Suprapubic skin (tissue), 4 donors: ENCODE measurements around the gene DNAH1. TPM values are rescaled to one million over a fixed set of nuclear protein-coding genes. Genes with fewer than 3 reads are reported as not detected.

ENCODE experiments used
- DNase-seq, 2 donors: peaks; one replicate each; pipeline ENCODE4 v3.0.0-alpha.2; 2019; ENCODE audit warnings: low spot score in 2 of 2
- H3K27ac ChIP-seq: fragments of 200-600 bp; sonication (generic); one replicate; pipeline ENCODE4 v1.5.1; 2019
- H3K27me3 ChIP-seq: fragments of 200-600 bp; sonication (generic); one replicate; pipeline ENCODE4 v1.5.1; 2019
- H3K36me3 ChIP-seq: fragments of 200-600 bp; sonication (generic); one replicate; pipeline ENCODE4 v1.5.1; 2019
- H3K4me1 ChIP-seq: fragments of 200-600 bp; sonication (generic); one replicate; pipeline ENCODE4 v1.5.1; 2019
- H3K4me3 ChIP-seq: fragments of 200-600 bp; sonication (generic); one replicate; pipeline ENCODE4 v1.5.1; 2019; ENCODE audit warnings: mild to moderate bottlenecking
- H3K9me3 ChIP-seq: fragments of 200-600 bp; sonication (generic); one replicate; pipeline ENCODE4 v1.5.1; 2019
- EP300 ChIP-seq: sonication (generic); formaldehyde crosslinking; IDR thresholded peaks from one replicate; pipeline ENCODE4 v1.6.1; 2017; ENCODE audit warnings: antibody characterized with exemption
- POLR2A ChIP-seq, 2 donors: fragments of 450-650 bp; IDR thresholded peaks; one replicate each; pipeline ENCODE4 v1.6.1; 2017; ENCODE audit warnings: antibody characterized with exemption in 2 of 2, mild to moderate bottlenecking in 2 of 2, moderate library complexity in 2 of 2
- POLR2AphosphoS5 ChIP-seq, 3 donors: sonication (generic); formaldehyde crosslinking; IDR thresholded peaks; one replicate each; pipeline ENCODE4 v1.6.1; 2017; ENCODE audit warnings: antibody characterized with exemption in 3 of 3
- WGBS: methylation state at CpG from one replicate; pipeline ENCODE4 v1.1.5; 2018; 5-methylcytosine and 5-hydroxymethylcytosine counted together
- total RNA-seq, 4 donors: library from RNA; depleted of rRNA; stranded (reverse); fragments of >200 nt; gene quantifications; one replicate each; pipeline ENCODE4 v1.1.0, GENCODE V29; 2016
- TF ChIP-seq, protein P1 (sequence below), 2 donors: fragments of 200-600 bp in 1 of 2; fragments of 450-650 bp in 1 of 2; sonication (generic) in 1 of 2; IDR thresholded peaks; one replicate each; pipeline ENCODE4 v1.5.1; 2016 to 2019; ENCODE audit warnings: antibody characterized with exemption in 2 of 2, mild to moderate bottlenecking in 1 of 2, moderate library complexity in 1 of 2

The DNAH1 gene
- total RNA-seq, 4 donors from 2014 or later, result 3.4 to 10.1 (median 7.7) TPM

GRCh38 chr3:52441091-52441771, 125.1 kb downstream of the DNAH1 start:
- H3K9me3 ChIP-seq, result no peaks in the 10 kb centered on the region
- H3K27ac ChIP-seq, result no peak overlapping the region
- WGBS, result 91% methylated on average over 22 of the region's 23 CpGs
- peak in 1 of 2 donors; percentile 56 for DNase-seq
- no peaks in the 10 kb centered on the region for H3K36me3 ChIP-seq
- peak overlapping the region; percentile 12 for H3K4me3 ChIP-seq
- TF ChIP-seq, protein P1, sequence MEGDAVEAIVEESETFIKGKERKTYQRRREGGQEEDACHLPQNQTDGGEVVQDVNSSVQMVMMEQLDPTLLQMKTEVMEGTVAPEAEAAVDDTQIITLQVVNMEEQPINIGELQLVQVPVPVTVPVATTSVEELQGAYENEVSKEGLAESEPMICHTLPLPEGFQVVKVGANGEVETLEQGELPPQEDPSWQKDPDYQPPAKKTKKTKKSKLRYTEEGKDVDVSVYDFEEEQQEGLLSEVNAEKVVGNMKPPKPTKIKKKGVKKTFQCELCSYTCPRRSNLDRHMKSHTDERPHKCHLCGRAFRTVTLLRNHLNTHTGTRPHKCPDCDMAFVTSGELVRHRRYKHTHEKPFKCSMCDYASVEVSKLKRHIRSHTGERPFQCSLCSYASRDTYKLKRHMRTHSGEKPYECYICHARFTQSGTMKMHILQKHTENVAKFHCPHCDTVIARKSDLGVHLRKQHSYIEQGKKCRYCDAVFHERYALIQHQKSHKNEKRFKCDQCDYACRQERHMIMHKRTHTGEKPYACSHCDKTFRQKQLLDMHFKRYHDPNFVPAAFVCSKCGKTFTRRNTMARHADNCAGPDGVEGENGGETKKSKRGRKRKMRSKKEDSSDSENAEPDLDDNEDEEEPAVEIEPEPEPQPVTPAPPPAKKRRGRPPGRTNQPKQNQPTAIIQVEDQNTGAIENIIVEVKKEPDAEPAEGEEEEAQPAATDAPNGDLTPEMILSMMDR (IDR thresholded peaks at IDR 0.05), result no peak
- TF ChIP-seq EP300 (no peak), POLR2A (IDR thresholded peaks at IDR 0.05) (no peak), POLR2AphosphoS5 (IDR thresholded peaks at IDR 0.05) (no peak)
- no peaks in the 10 kb centered on the region for H3K27me3 ChIP-seq
- H3K4me1 ChIP-seq, result peaks cover 42% of the 10 kb centered on the region

DNA sequence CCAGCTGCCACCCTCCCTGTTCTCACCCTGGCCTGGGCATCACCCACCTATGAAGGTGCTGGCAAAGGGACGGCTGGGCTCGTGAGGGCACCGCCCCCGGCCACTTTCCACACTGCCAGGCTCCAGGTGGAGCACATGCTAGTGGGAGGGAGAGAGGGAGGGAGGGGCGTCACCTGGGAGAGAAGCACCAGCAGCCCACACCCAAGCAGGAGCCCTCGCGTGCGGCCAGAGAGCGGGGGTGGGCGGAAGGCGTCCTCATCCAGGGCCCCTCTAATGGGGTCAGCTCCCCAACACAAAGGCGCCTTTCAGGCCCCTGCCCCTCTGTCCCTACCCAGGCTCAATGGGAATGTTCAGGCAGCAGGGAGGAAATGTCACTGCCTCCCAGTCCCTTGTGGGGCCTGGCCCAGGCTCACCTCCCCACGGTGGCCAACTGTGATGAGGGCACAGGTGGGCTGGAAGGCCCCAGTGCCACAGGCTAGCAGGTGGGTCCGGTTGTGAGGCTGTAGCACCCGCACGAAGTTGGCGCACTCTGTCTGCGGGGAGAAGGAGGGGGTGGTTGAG, 125.7 kb downstream of the DNAH1 start:
- no peak overlapping the region for H3K27ac ChIP-seq
- TF ChIP-seq, protein P1 (IDR thresholded peaks at IDR 0.05), result no peak
- no peak for TF ChIP-seq POLR2AphosphoS5 (IDR thresholded peaks at IDR 0.05)
- no peak for TF ChIP-seq EP300
- no peak for TF ChIP-seq POLR2A (IDR thresholded peaks at IDR 0.05)
- no peaks in the 10 kb centered on the region for H3K36me3 ChIP-seq
- DNase-seq, result peak in 1 of 2 donors; percentile 59
- peak overlapping the region; percentile 46 for H3K4me3 ChIP-seq
- 81% methylated on average over 11 of the region's 18 CpGs for WGBS
- H3K4me1 ChIP-seq, result peaks cover 37% of the 10 kb centered on the region
- no peaks in the 10 kb centered on the region for H3K9me3 ChIP-seq
- H3K27me3 ChIP-seq, result no peaks in the 10 kb centered on the region

- Histone ChIP-seq H3K9me3 (no peaks in the 10 kb centered on the region), H3K4me3 (peak overlapping the region; percentile 46), H3K27me3 (no peaks in the 10 kb centered on the region), H3K36me3 (no peaks in the 10 kb centered on the region), H3K4me1 (peaks cover 29% of the 10 kb centered on the region), H3K27ac (no peak overlapping the region)
- DNase-seq, result peak in 1 of 2 donors; percentile 59
- 85% methylated on average over 16 of the region's 16 CpGs for WGBS
- TF ChIP-seq POLR2AphosphoS5 (IDR thresholded peaks at IDR 0.05), result no peak
- TF ChIP-seq POLR2A (IDR thresholded peaks at IDR 0.05), result no peak
- TF ChIP-seq, protein P1 (IDR thresholded peaks at IDR 0.05), result no peak
- no peak for TF ChIP-seq EP300
Observed at GRCh38 chr3:52442409-52443267, 126.5 kb downstream of the DNAH1 start.

DNA sequence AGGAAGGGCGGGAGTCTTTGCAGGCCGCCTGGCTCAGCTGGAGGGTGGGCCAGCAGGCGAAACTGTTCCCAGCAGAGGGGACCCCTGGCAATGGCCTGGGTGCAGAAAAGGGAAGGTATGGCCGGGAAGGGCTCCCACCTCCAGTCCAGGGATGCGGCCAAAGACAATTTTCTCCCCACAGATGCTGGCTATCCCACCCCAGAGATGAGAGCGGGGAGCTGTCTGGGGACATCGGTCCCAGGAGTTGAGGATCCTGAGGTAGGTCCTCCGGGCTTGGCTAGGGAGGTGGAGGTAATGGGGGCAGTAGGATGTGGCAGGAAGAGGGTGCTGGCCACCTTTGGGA, 127.1 kb downstream of the DNAH1 start:
- DNase-seq, result no peak
- Histone ChIP-seq H3K27ac (no peak overlapping the region), H3K4me1 (peaks cover 23% of the 10 kb centered on the region), H3K9me3 (no peaks in the 10 kb centered on the region), H3K27me3 (no peaks in the 10 kb centered on the region), H3K36me3 (no peaks in the 10 kb centered on the region), H3K4me3 (peak overlapping the region; percentile 46)
- 88% methylated on average over 8 of the region's 8 CpGs for WGBS
- TF ChIP-seq, protein P1 (IDR thresholded peaks at IDR 0.05), result no peak
- TF ChIP-seq EP300 (no peak), POLR2A (IDR thresholded peaks at IDR 0.05) (no peak), POLR2AphosphoS5 (IDR thresholded peaks at IDR 0.05) (no peak)
